HepG2 (cell line): ENCODE results near the gene MYH7B. TPM values are rescaled to one million over a fixed set of nuclear protein-coding genes. Genes with fewer than 3 reads are reported as not detected.

Experiments used
- AHR ChIP-seq: IDR thresholded peaks from 2 replicates; pipeline ENCODE4 v1.6.1; 2018; ENCODE audit warnings: missing genetic modification reagents, missing compliant biosample characterization
- ATF7-NPFF ChIP-seq: sonication (generic); formaldehyde crosslinking; IDR thresholded peaks from 2 replicates; pipeline ENCODE4 v1.8.1; 2023; ENCODE audit warnings: mild to moderate bottlenecking, low read depth, missing genetic modification reagents, moderate library complexity
- FOXA3 ChIP-seq: IDR thresholded peaks from 2 replicates; pipeline ENCODE4 v1.6.1; 2016; ENCODE audit warnings: missing genetic modification reagents, missing compliant biosample characterization
- GATAD2A ChIP-seq: IDR thresholded peaks from 2 replicates; pipeline ENCODE4 v1.6.1; 2016
- GTF3A ChIP-seq: sonication (generic); formaldehyde crosslinking; conservative IDR thresholded peaks from 2 replicates; pipeline ENCODE4 v1.4.0; 2020; ENCODE audit warnings: mild to moderate bottlenecking, missing genetic modification reagents
- HHEX ChIP-seq: IDR thresholded peaks from 2 replicates; pipeline ENCODE4 v1.6.1; 2016; ENCODE audit warnings: control low read depth
- KDM5B ChIP-seq: sonication (generic); formaldehyde crosslinking; IDR thresholded peaks from 2 replicates; pipeline ENCODE4 v1.4.0; 2020; ENCODE audit warnings: missing genetic modification reagents, mild to moderate bottlenecking, borderline replicate concordance
- NR2F1 ChIP-seq, 2 experiments: fragments of 450-650 bp in 1 of 2; formaldehyde crosslinking in 1 of 2; IDR thresholded peaks; 2 replicates each; pipeline versions ENCODE4 v1.5.0 to v1.6.1; 2016 to 2020; ENCODE audit warnings: mild to moderate bottlenecking in 1 of 2, missing compliant biosample characterization in 1 of 2, missing genetic modification reagents in 1 of 2, moderate library complexity in 1 of 2
- NR3C1 ChIP-seq: sonication (generic); formaldehyde crosslinking; IDR thresholded peaks from 2 replicates; pipeline ENCODE4 v1.4.0; 2020; ENCODE audit warnings: missing genetic modification reagents
- SALL2 ChIP-seq: sonication (generic); formaldehyde crosslinking; IDR thresholded peaks from 2 replicates; pipeline ENCODE4 v1.8.1; 2023; ENCODE audit warnings: mild to moderate bottlenecking, missing genetic modification reagents, inconsistent platforms
- TEAD3 ChIP-seq: optimal IDR thresholded peaks from 2 replicates; pipeline ENCODE3; 2016; ENCODE audit warnings: borderline replicate concordance
- ZBTB8A ChIP-seq: sonication (generic); formaldehyde crosslinking; IDR thresholded peaks from 2 replicates; pipeline ENCODE4 v1.4.0; 2020; ENCODE audit warnings: mild to moderate bottlenecking, low read depth, missing genetic modification reagents, borderline replicate concordance
- ZC3H13 ChIP-seq: sonication (generic); formaldehyde crosslinking; IDR thresholded peaks from 2 replicates; pipeline ENCODE4 v1.8.1; 2023; ENCODE audit warnings: mild to moderate bottlenecking, missing genetic modification reagents, moderate library complexity
- ZNF782 ChIP-seq: sonication (generic); formaldehyde crosslinking; IDR thresholded peaks from 2 replicates; pipeline ENCODE4 v1.4.0; 2020; ENCODE audit warnings: missing genetic modification reagents, mild to moderate bottlenecking, borderline replicate concordance
- polyA plus RNA-seq, 8 experiments: library from polyadenylated mRNA; depleted of rRNA in 3 of 8; stranded (reverse) in 7 of 8; unstranded in 1 of 8; fragments of >200 nt; fragmentation: Illumina TruSeq in 4 of 8; extraction: Trizol in 4 of 8; gene quantifications; 2 replicates each; pipeline versions ENCODE4 v1.2.1 to v1.2.3, GENCODE V29; 2011 to 2016; ENCODE audit warnings: low read depth in 4 of 8, missing spikeins in 1 of 8, mixed read lengths in 1 of 8; ENCODE audit not compliant: insufficient read depth in 1 of 8
- total RNA-seq, 5 experiments: library from RNA; depleted of rRNA; stranded (reverse); fragments of >200 nt; fragmentation: Illumina TruSeq; extraction: Trizol; gene quantifications; 2 replicates each; pipeline ENCODE4 v1.2.3, GENCODE V29; 2016; ENCODE audit warnings: low read depth in 1 of 5
- TF ChIP-seq, protein P1 (sequence below): sonication (generic); formaldehyde crosslinking; IDR thresholded peaks from 2 replicates; pipeline ENCODE4 v1.4.0; 2020; ENCODE audit warnings: low read depth, mild to moderate bottlenecking, missing genetic modification reagents
- TF ChIP-seq, protein P2 (sequence below): IDR thresholded peaks from 2 replicates; pipeline ENCODE4 v1.6.1; 2016; ENCODE audit warnings: missing biosample characterization, missing genetic modification reagents, low read depth
- TF ChIP-seq, protein P3 (sequence below): IDR thresholded peaks from 2 replicates; pipeline ENCODE4 v1.6.1; 2016; ENCODE audit warnings: mild to moderate bottlenecking, missing biosample characterization, missing genetic modification reagents
- TF ChIP-seq, protein P4 (sequence below): sonication (generic); formaldehyde crosslinking; IDR thresholded peaks from 2 replicates; pipeline ENCODE4 v1.5.0; 2020; ENCODE audit warnings: mild to moderate bottlenecking, missing genetic modification reagents
- TF ChIP-seq, protein P5 (sequence below): sonication (generic); formaldehyde crosslinking; IDR thresholded peaks from 2 replicates; pipeline ENCODE4 v1.5.0; 2020; ENCODE audit warnings: mild to moderate bottlenecking, missing genetic modification reagents

MYH7B gene
- total and polyA plus RNA-seq, 2 of the 13 experiments (the other 11 are each of a cell fraction or from before 2014, with no cell fraction given) = 0.05 to 0.20 TPM

DNA sequence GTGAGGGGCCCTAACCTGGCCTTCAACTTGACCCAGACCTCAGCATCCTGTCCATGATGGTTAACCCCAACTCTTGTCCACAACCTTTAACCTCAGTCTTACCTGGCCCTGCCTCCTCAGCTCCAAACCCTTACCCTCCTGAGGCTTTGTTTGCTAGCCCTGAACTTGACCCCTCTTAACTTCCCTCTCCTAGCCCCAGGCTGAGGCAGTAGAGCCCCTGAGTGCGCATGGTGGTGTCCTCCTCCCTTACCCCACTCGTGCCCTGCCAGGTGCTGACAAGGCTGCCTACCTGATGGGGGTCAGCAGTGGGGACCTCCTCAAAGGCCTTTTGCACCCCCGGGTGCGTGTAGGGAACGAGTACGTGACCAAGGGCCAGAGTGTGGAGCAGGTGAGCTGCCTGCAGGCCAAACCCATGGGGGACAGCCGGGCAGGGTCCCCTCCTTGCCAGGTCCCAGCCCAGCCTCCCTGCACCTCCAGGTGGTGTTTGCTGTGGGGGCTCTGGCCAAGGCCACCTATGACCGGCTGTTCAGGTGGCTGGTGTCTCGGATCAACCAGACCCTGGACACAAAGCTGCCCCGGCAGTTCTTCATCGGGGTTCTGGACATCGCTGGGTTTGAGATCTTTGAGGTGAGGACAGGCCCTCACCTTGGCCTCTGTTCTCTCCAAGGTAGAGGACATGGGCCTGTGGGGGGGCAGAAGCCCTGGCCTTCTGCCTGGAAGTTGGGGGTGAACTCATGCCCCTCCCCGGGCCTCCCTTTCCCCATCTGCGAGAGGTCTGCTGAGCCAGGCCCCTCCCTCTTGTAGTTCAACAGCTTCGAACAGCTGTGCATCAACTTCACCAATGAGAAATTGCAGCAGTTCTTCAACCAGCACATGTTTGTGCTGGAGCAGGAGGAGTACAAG lies 31.9 kb downstream of the MYH7B start (continued):
- TF ChIP-seq KDM5B (CRISPR knock-in tag) (peak; percentile 26; the same call in 1 of the 2 replicates), AHR (CRISPR knock-in tag) (no peak), ZBTB8A (CRISPR knock-in tag) (no peak), GATAD2A (CRISPR knock-in tag) (no peak), SALL2 (CRISPR knock-in tag) (peak; percentile 47; the same call in 1 of the 2 replicates), GTF3A (no peak), ATF7-NPFF (CRISPR knock-in tag) (0 out of 2 replicates have a peak, but pooled peaks have one; percentile 27), HHEX (CRISPR knock-in tag) (no peak), NR2F1 (CRISPR knock-in tag; IDR thresholded peaks at IDR 0.05) (0 out of 4 replicates have a peak, but pooled peaks of 1 of the 2 experiments have one; percentile 27), ZNF782 (CRISPR knock-in tag) (no peak), ZC3H13 (no peak), FOXA3 (CRISPR knock-in tag) (no peak), TEAD3 (CRISPR knock-in tag) (no peak), NR3C1 (no peak)
- TF ChIP-seq, protein P1, sequence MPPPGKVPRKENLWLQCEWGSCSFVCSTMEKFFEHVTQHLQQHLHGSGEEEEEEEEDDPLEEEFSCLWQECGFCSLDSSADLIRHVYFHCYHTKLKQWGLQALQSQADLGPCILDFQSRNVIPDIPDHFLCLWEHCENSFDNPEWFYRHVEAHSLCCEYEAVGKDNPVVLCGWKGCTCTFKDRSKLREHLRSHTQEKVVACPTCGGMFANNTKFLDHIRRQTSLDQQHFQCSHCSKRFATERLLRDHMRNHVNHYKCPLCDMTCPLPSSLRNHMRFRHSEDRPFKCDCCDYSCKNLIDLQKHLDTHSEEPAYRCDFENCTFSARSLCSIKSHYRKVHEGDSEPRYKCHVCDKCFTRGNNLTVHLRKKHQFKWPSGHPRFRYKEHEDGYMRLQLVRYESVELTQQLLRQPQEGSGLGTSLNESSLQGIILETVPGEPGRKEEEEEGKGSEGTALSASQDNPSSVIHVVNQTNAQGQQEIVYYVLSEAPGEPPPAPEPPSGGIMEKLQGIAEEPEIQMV = no peak
- TF ChIP-seq, protein P2, sequence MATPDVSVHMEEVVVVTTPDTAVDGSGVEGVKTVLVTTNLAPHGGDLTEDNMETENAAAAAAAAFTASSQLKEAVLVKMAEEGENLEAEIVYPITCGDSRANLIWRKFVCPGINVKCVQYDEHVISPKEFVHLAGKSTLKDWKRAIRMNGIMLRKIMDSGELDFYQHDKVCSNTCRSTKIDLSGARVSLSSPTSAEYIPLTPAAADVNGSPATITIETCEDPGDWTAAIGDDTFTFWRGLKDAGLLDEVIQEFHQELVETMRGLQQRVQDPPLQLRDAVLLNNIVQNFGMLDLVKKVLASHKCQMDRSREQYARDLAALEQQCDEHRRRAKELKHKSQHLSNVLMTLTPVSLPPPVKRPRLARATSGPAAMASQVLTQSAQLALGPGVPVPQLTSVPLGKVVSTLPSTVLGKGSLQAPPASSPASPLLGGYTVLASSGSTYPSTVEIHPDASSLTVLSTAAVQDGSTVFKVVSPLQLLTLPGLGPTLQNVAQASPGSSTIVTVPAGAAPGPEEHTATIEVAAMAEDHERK = no peak
- TF ChIP-seq, protein P3, sequence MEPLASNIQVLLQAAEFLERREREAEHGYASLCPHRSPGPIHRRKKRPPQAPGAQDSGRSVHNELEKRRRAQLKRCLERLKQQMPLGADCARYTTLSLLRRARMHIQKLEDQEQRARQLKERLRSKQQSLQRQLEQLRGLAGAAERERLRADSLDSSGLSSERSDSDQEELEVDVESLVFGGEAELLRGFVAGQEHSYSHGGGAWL (CRISPR knock-in tag) = no peak
- TF ChIP-seq, protein P4, sequence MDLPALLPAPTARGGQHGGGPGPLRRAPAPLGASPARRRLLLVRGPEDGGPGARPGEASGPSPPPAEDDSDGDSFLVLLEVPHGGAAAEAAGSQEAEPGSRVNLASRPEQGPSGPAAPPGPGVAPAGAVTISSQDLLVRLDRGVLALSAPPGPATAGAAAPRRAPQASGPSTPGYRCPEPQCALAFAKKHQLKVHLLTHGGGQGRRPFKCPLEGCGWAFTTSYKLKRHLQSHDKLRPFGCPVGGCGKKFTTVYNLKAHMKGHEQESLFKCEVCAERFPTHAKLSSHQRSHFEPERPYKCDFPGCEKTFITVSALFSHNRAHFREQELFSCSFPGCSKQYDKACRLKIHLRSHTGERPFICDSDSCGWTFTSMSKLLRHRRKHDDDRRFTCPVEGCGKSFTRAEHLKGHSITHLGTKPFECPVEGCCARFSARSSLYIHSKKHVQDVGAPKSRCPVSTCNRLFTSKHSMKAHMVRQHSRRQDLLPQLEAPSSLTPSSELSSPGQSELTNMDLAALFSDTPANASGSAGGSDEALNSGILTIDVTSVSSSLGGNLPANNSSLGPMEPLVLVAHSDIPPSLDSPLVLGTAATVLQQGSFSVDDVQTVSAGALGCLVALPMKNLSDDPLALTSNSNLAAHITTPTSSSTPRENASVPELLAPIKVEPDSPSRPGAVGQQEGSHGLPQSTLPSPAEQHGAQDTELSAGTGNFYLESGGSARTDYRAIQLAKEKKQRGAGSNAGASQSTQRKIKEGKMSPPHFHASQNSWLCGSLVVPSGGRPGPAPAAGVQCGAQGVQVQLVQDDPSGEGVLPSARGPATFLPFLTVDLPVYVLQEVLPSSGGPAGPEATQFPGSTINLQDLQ = no peak
- TF ChIP-seq, protein P5, sequence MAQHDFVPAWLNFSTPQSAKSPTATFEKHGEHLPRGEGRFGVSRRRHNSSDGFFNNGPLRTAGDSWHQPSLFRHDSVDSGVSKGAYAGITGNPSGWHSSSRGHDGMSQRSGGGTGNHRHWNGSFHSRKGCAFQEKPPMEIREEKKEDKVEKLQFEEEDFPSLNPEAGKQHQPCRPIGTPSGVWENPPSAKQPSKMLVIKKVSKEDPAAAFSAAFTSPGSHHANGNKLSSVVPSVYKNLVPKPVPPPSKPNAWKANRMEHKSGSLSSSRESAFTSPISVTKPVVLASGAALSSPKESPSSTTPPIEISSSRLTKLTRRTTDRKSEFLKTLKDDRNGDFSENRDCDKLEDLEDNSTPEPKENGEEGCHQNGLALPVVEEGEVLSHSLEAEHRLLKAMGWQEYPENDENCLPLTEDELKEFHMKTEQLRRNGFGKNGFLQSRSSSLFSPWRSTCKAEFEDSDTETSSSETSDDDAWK (CRISPR knock-in tag) = no peak
